GM18907 (cell line): Measurements from ENCODE around the gene NUF2.
"Not testable (repeated sequence)": the region's sequence is repeated elsewhere in the genome, so short reads cannot be mapped to it uniquely, and the experiment has no call there.

Experiments
- ATAC-seq: cut with Tn5 transposase; IDR thresholded peaks from one replicate; pipeline ENCODE4 v1.9.1; 2021; ENCODE audit warnings: mild to moderate bottlenecking, moderate library complexity; ENCODE audit not compliant: unreplicated experiment

NUF2 gene

GRCh38 chr1:163331116-163331515 lies 9.4 kb downstream of the NUF2 start:
- no peak for ATAC-seq

GRCh38 chr1:163335216-163335615 lies 13.5 kb downstream of the NUF2 start:
- no peak for ATAC-seq

GRCh38 chr1:163337631-163338030 lies 15.9 kb downstream of the NUF2 start:
- no peak for ATAC-seq

- ATAC-seq, result no peak
Measured at GRCh38 chr1:163346326-163346870, 24.6 kb downstream of the NUF2 start.

DNA sequence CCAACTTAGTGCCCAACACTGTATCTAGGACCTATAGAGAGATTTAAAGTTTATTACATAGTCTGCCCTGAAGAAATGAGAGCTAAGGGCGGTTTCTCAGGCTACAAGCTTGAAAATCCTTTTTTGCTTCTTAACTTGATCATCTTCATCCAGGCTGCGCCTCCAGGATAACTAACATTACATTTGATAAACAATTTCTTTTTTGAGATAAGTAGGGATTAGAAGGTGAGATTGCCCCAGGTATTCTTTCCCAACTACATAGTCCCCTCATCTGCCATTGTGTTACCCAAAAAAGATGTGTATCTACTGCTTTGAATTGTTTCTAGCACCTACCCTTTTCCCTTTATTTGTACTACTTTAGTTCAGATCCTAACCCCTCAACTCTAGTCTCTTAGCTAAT lies 25.4 kb downstream of the NUF2 start:
- ATAC-seq, result no peak

GRCh38 chr1:163351912-163352311 lies 30.2 kb downstream of the NUF2 start:
- no peak for ATAC-seq

DNA sequence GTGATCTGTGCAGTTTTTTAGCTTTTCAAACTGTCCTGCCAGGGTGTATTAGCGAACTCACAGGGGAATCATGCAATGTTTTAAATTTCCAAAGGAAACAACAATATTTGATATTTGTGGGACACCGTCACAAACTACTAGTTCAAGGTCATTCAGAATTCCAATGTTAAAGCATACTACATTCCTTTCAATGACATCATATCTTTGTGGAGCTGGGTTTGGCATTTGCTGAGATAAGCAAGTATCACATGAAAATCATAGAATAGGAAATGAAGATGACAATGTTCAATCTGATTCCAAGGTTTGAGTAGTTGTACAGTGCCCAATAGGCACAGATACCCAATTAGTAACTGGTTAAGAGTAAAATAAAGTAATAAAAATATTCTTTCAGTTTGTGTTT lies 35.6 kb downstream of the NUF2 start:
- ATAC-seq, result no peak

- ATAC-seq, result not testable (repeated sequence)
Measured at GRCh38 chr1:163358172-163358571, 36.4 kb downstream of the NUF2 start.

DNA sequence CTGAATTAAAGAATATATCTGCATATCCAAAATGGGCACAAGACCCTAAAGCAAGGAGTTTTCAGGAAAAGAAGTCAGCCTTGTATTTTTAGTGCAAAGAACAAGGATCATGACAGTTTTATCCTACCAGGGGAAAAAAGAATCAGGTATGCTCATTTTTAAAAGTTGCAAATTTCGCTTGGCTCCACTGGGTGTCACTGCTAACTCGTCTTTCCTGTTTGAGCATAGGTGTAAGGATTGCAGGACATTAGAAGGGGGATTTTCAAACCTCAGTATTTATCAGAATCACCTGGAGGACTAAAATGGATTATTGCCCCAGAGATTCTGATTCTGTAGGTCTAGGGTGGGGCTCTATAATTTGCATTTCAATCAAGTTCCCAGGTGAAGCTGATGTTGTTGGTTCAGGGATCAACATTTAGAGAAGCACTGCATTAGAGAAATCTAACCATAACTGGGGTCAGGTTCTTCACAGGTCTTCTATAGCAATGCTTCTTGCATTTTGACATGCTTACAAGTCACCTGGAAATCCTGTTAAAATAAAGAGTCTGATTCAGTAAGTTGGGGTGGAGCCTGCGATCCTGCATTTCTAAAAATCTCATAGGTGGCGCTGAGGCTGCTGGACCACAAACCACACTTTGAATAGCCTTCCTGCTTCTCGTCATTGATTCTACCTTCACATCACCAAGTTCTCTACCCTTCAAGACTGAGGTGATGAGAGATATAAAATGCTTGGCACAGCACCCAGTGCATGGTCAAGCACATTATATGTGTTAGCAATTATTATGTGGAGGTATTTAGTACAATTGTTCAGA lies 39.6 kb downstream of the NUF2 start:
- peak; percentile 77 for ATAC-seq

GRCh38 chr1:163365186-163365585 lies 43.4 kb downstream of the NUF2 start:
- ATAC-seq, result no peak

- no peak for ATAC-seq
Measured at GRCh38 chr1:163366555-163366954, 44.8 kb downstream of the NUF2 start.

GRCh38 chr1:163367721-163368120 lies 46.0 kb downstream of the NUF2 start:
- no peak for ATAC-seq

- no peak for ATAC-seq
Measured at GRCh38 chr1:163372576-163372975, 50.8 kb downstream of the NUF2 start.

DNA sequence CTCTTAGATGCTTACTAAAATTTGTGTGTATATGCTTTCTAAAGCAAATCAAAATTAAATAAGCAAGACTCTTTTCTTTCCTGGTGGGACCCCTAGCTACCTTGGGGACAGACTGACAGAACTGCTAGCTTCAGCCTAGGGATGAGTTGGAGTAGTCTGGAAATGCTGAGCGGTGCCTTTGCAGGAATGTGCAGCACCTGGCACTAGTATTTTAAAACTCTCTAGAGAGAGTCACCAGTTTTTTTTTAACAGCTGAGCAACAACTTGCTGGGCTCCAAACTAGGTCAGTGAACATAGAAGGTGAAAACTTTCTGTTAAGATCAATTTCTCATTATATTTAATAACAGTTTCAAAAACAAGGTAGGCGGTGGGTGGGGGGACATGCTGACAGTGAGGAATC lies 56.8 kb downstream of the NUF2 start:
- ATAC-seq, result no peak

DNA sequence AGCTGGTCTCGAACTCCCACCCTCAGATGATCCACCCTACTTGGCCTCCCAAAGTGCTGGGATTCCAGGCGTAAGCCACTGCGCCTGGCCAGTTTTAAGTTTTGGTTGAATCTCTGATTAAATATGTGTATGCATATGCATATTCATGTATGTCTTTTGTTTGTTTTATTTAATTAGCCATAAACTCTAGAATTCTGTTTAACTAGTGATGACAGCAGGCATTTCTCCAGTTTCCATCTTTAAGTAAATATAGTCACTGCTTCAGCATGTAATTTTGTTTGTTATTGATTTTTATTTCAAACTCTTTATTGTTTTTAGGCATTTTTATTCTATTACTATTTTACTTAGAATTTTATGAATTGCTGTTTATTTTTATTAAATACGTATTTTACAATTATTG lies 58.0 kb downstream of the NUF2 start:
- ATAC-seq, result no peak

- no peak for ATAC-seq
Measured at GRCh38 chr1:163381487-163382184, 59.9 kb downstream of the NUF2 start.

DNA sequence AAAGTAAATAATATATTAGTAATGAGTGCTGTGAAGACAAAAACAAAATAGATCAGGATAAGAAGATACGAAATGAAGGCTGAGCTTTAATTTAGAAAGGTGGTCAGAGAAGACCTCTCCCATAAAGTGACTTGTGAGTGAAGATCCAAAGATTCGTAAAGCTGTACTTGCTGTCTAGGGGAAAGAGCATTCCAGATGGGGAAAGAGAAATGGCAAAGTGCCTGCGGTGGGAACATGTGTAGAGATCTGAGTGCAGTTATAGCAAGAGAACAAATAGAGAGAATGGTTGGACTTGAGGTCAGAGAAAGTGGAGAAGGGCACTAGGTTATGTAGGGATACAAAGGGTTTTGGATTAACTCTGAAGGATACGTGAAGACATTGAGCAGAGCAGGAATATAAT lies 60.6 kb downstream of the NUF2 start:
- no peak for ATAC-seq

DNA sequence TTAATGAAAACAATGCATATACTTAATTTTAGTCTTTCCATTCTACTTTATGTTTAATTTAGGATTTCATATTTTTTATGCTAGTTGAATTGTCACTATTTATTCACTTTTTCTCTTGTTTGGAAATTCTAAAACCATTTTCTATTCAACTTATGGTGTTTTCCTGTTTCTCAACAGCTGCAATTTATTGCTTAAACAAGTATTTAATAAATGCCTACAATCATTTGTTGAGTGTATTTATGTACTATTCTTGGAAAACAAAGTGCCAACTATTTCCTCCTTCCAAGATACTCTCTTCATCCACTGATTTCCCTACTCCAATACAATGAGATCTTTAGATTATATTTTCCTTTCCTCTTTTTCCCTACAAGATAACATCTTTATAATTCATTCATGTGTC lies 65.4 kb downstream of the NUF2 start:
- no peak for ATAC-seq

GRCh38 chr1:163388970-163389369 lies 67.2 kb downstream of the NUF2 start:
- no peak for ATAC-seq

- ATAC-seq, result no peak
Measured at GRCh38 chr1:163395790-163396189, 74.0 kb downstream of the NUF2 start.

GRCh38 chr1:163397451-163398200 lies 75.9 kb downstream of the NUF2 start:
- no peak for ATAC-seq
